ENCODE data around the gene TMEM141. TPM values are rescaled to one million over a fixed set of nuclear protein-coding genes. Genes with fewer than 3 reads are reported as not detected.

TMEM141 gene
- total RNA-seq, 4 donors from 2014 or later, result 22.2 to 68.8 (median 54.4) TPM

DNA sequence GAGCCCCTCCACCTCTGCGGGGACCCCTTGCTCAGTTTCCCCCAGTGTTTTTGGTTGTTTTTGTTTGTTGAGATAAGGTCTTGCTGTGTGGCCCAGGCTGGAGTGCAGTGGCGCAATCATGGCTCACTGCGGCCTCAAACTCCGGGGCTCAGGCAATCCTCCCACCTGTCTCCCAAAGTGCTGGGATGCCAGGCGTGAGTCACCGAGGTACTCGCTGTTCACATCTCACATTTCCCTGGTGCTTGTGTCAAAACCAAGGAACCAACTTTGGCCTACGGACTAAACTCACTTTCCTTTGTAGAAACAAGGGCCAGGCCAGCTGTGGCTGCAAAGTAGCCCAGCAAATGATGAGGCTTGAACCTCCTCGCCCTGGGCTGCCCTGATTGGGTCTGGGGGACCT, 41.4 kb downstream of the TMEM141 start:
- TF ChIP-seq, protein P1, sequence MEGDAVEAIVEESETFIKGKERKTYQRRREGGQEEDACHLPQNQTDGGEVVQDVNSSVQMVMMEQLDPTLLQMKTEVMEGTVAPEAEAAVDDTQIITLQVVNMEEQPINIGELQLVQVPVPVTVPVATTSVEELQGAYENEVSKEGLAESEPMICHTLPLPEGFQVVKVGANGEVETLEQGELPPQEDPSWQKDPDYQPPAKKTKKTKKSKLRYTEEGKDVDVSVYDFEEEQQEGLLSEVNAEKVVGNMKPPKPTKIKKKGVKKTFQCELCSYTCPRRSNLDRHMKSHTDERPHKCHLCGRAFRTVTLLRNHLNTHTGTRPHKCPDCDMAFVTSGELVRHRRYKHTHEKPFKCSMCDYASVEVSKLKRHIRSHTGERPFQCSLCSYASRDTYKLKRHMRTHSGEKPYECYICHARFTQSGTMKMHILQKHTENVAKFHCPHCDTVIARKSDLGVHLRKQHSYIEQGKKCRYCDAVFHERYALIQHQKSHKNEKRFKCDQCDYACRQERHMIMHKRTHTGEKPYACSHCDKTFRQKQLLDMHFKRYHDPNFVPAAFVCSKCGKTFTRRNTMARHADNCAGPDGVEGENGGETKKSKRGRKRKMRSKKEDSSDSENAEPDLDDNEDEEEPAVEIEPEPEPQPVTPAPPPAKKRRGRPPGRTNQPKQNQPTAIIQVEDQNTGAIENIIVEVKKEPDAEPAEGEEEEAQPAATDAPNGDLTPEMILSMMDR (IDR thresholded peaks at IDR 0.05; ENCODE audit: low read depth), result no peak

DNA sequence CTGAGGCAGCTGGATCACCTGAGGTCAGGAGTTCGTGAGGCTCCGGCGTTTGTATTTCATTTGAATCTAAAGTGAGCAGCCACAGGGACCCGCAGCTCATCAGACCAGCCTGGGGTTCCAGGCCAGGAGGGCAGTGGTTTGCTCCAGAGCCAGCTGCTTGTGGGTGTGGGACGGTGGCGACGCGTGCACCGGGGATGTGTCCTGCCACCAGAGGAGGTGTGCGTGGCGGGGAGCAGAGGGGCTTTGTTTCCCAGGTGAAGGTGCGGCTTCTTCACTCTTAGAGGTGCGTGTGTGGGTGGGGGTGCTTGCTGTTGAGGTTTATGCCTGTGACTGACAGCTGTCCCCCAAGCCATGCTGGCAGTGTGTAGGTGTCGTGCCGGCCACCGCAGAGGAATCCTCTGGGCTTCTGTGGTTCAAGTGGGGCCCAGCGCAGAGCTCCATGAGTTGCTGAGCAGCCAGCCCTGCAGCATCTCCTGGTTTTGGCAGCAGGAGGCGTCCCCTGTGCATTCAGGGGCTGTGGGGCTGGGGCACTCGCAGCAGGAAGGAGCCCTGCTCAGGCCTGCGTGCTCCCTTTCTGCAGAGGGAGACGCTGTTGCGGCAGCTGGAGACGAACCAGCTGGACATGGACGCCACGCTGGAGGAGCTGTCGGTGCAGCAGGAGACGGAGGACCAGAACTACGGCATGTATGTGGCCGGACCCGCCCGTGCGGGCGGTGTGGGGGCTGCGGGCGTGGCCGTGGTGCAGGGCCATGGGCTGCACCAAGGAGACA, 44.2 kb downstream of the TMEM141 start:
- TF ChIP-seq, protein P1 (IDR thresholded peaks at IDR 0.05; ENCODE audit: low read depth), result no peak

DNA sequence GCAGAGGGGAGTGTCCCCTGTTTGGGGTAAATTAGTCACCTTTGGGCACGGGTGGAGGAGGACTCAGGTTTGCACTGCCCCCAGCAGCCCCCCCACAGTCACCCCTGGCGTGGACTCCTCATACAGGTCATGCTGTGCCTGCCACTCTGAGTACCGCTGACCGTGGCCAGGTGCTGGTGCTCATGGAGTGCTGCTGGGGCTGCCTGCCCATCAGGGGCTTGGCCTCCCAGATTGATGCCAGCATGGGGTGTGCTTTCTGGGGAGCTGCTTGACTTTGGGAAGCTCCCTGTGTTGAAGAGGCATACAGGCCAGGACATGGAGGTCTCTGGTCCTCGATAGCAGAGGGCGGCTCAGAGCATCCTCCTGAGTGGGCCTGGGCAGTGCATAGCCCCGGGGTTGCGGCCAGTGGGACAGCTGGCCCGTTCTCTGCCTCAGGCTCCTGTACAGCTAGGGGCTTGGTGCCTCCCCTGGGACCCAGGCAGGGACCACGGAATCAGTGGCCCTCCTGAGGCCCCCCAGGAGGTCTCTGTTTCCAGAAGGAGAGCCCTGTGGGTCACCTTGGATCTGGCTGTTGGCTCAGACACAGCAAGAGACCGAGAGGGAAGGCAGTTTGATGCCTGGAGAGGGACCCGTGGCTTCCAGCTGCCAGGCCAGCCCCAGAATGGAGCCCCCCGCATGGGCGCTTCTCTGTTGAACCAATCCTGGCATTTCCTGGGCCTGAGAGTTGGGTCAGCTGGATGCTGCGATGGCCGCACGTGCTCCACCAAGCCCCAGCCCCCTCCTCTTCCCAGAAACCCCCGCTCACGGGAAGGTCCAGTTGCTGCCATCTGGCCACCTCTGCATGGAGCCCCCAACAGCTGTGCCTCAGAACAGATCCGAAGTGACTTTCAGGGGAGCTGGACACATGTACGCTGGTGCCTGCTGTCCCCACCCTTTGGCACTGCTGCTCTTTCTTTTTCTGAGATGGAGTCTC, 45.1 kb downstream of the TMEM141 start:
- TF ChIP-seq, protein P1 (IDR thresholded peaks at IDR 0.05; ENCODE audit: low read depth), result no peak

DNA sequence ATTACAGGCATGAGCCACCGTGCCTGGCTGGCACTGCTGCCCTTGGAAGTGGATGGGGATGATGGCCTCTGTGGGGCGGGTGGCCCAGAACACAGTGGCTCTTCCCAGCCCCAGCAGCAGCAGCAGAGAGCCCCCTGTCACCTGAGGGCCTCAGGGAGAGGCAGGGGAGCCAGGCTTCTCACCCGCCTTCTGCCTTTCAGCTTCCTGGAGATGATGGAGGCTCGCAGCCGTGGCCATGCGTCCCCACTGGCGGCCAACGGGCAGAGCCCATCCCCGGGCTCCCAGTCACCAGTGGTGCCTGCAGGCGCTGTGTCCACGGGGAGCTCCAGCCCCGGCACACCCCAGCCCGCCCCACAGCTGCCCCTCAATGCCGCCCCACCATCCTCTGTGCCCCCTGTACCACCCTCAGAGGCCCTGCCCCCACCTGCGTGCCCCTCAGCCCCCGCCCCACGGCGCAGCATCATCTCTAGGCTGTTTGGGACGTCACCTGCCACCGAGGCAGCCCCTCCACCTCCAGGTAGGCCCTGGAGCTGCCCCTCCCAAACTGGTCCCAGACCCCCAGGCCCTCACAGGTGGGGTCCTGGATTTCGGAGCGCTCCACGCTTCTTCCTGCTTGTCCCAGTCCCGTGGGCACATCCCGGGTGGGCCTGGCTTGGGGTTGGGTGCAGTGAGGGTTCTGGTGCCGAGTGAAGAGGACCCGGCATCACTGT, 46.2 kb downstream of the TMEM141 start:
- TF ChIP-seq, protein P1 (IDR thresholded peaks at IDR 0.05; ENCODE audit: low read depth), result no peak

DNA sequence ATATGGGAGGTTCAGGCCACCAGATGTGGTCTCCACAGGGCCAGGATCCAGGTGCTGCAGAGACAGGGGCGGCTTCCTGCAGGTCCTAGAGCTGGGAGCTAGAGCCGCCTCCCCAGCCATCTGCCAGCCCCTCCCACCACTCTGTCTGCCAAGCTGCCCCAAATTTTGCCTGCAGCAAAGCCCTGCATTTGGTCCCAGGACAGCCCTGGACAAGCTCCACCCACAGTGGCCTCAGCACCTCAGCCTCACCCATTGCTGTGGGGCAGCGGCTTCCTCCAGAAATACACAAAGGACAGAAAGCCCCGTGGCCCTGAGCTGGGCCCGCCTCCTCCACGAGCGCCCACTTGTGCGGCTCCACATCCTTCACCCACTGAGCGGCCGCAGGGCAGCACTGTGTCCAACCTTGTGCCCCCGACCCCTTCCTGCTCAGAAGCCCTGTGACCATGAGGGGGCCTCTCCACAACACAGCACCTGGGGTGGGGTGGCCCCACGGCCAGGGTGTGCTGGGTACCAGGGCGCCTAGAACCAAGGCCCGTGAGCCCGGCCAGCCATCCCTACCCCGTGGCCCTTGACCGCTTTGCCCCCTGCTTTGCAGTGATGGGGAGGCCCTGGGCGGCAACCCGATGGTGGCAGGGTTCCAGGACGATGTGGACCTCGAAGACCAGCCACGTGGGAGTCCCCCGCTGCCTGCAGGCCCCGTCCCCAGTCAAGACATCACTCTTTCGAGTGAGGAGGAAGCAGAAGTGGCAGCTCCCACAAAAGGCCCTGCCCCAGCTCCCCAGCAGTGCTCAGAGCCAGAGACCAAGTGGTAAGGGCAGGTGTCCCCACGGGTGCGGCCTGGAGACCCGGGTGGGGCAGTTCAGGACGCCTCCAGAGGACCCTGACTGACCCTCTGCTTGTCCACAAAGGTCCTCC, 47.4 kb downstream of the TMEM141 start:
- TF ChIP-seq, protein P1 (IDR thresholded peaks at IDR 0.05; ENCODE audit: low read depth), result no peak

DNA sequence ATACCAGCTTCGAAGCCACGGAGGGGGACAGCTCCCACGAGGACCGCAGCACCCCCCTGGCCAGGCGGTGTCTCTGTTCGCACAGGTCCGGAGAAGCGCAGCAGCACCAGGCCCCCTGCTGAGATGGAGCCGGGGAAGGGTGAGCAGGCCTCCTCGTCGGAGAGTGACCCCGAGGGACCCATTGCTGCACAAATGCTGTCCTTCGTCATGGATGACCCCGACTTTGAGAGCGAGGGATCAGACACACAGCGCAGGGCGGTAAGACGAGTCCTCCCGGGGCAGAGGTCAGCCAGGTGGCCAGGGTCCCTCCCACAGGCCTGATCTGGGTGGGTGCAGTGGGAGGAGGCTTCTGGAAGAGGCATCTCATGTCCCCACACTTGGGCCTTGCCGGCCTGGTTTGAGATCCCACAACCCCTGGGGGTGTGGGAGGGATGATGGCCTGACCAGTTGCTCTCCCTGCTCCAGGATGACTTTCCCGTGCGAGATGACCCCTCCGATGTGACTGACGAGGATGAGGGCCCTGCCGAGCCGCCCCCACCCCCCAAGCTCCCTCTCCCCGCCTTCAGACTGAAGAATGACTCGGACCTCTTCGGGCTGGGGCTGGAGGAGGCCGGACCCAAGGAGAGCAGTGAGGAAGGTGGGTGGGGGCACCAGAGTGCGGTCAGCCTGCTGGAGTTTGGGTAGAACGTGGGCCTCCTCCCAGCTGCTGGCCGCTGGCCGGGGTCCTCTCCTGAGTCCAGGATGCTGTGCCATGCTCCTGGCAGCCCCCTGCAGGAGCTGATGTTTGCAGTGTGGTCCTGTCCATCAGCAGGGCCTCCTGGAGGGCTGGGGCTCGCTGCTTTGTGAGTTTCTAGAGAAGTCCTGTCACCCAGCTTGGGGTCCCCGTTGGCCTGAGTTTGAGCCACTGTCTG, 48.3 kb downstream of the TMEM141 start:
- TF ChIP-seq, protein P1 (IDR thresholded peaks at IDR 0.05; ENCODE audit: low read depth), result no peak
